Right lobe of liver (tissue), 6 donors: Measurements from ENCODE around the gene DRC1. TPM values are rescaled to one million over a fixed set of nuclear protein-coding genes. Genes with fewer than 3 reads are reported as not detected.

Experiments
- ATAC-seq, 4 donors: fragments of 200-7000 bp; cut with Tn5 transposase; one replicate each; pipeline ENCODE4 v1.9.1; 2020; ENCODE audit warnings: mild to moderate bottlenecking in 4 of 4, moderate library complexity in 4 of 4
- DNase-seq, 3 donors: peaks; one replicate each; pipeline ENCODE4 v3.0.0-alpha.2; 2020
- H3K27ac ChIP-seq, 3 donors: fragments of 200-600 bp; one replicate each; pipeline ENCODE4 v1.8.0; 2022
- H3K27me3 ChIP-seq, 2 donors: fragments of 200-600 bp; one replicate each; pipeline ENCODE4 v1.8.0; 2022
- H3K36me3 ChIP-seq, 4 donors: fragments of 200-600 bp; sonication (generic) in 1 of 4; one replicate each; pipeline versions ENCODE4 v1.5.1 to v1.8.0; 2017 to 2022; ENCODE audit warnings: control low read depth in 1 of 4
- H3K4me1 ChIP-seq, 4 donors: fragments of 200-600 bp; sonication (generic) in 1 of 4; one replicate each; pipeline versions ENCODE4 v1.5.1 to v1.8.0; 2017 to 2022; ENCODE audit warnings: control low read depth in 1 of 4
- H3K4me3 ChIP-seq, 3 donors: fragments of 200-600 bp; one replicate each; pipeline ENCODE4 v1.8.0; 2022
- H3K9me3 ChIP-seq, 4 donors: fragments of 200-600 bp; sonication (generic) in 1 of 4; one replicate each; pipeline versions ENCODE4 v1.5.1 to v1.8.0; 2017 to 2022; ENCODE audit warnings: control low read depth in 1 of 4
- POLR2A ChIP-seq: fragments of 450-650 bp; IDR thresholded peaks from one replicate; pipeline ENCODE4 v1.6.1; 2017; ENCODE audit warnings: antibody characterized with exemption, mild to moderate bottlenecking
- WGBS: methylation state at CpG from one replicate; pipeline ENCODE4 v1.1.6; 2018; ENCODE audit warnings: low coverage, low lambda C conversion rate; ENCODE audit not compliant: insufficient coverage; ENCODE audit errors: missing lambda C conversion rate; 5-methylcytosine and 5-hydroxymethylcytosine counted together
- intact Hi-C, 2 donors: fragments of 100-400 bp; cut with DNase I; formaldehyde crosslinking; loops; one replicate each; pipeline versions ENCODE4 v1.11.2 to v1.14.1; 2022
- total RNA-seq, 6 experiments: library from RNA; depleted of rRNA in 2 of 6; stranded (reverse); fragments of >200 nt in 2 of 6; fragmentation: NEBNext Ultra II Directional in 3 of 6; extraction: Animal tissue kit (Norgen Biotek cat#: 25700) in 3 of 6; gene quantifications; one replicate each; pipeline versions ENCODE4 v1.1.0 to v1.2.4, GENCODE V29; 2016 to 2023
- TF ChIP-seq, protein P1 (sequence below), 4 donors: fragments of 200-600 bp in 3 of 4; fragments of 450-650 bp in 1 of 4; IDR thresholded peaks; one replicate each; pipeline versions ENCODE4 v1.5.1 to v1.8.0; 2016 to 2022; ENCODE audit warnings: antibody characterized with exemption in 4 of 4, mild to moderate bottlenecking in 2 of 4
- donor health status: DM: no; HTN: yes; CAD: no.
- donor health status: DM: no; HTN: no; CAD: no.
- donor health status: DM: no; HTN: no; CAD: no.
- donor health status: DM: no; HTN: yes; CAD: no.
- donor health status: DM: no; HTN: yes; CAD: no.

DRC1 gene
- total RNA-seq, 6 experiments from 2014 or later = 0.31 TPM; not detected in 4

DNA sequence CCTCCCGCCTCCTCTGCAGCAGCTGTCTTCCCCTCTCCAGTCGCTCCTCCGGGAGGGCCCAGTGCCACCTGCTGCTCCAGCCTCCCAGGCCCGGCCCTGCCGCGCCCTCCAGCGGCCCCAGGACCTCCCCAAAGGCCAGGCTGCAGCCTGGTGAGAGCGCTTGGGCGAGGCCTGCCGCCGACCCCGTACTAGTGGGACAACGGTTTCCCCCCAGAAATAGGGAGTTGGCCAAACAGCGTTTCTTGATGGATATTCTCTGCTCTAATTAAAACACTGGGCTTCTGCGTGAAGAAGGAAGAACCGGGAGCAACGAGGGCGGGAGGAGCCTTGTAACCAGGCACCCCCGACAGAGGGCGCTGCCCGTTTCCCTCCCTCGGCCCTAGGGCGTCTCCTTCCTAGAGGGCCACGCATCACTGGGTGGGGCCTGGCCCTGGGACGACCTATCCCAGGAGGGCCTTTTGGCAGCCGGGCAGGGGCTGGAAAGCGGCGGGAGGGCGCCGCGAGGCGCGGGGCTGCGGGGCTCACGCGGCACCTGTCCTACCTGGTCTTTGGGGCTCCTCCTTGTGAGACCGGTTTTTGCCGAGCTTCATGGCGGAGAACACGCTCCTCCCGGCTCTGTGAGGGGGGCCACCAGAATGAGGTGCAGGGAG is 101.6 kb downstream of the DRC1 start:
- peak; percentile 62 to 73 (median 67) for DNase-seq
- no peaks in the 10 kb centered on the region for H3K9me3 ChIP-seq
- no peak for TF ChIP-seq POLR2A
- TF ChIP-seq, protein P1, sequence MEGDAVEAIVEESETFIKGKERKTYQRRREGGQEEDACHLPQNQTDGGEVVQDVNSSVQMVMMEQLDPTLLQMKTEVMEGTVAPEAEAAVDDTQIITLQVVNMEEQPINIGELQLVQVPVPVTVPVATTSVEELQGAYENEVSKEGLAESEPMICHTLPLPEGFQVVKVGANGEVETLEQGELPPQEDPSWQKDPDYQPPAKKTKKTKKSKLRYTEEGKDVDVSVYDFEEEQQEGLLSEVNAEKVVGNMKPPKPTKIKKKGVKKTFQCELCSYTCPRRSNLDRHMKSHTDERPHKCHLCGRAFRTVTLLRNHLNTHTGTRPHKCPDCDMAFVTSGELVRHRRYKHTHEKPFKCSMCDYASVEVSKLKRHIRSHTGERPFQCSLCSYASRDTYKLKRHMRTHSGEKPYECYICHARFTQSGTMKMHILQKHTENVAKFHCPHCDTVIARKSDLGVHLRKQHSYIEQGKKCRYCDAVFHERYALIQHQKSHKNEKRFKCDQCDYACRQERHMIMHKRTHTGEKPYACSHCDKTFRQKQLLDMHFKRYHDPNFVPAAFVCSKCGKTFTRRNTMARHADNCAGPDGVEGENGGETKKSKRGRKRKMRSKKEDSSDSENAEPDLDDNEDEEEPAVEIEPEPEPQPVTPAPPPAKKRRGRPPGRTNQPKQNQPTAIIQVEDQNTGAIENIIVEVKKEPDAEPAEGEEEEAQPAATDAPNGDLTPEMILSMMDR (IDR thresholded peaks at IDR 0.05) = peak; percentile 68 to 82 (median 74)
- H3K27me3 ChIP-seq = no peaks in the 10 kb centered on the region
- H3K27ac ChIP-seq = no peak overlapping the region
- H3K4me3 ChIP-seq = peak overlapping the region in 2 of 3 donors; percentile 18 to 21
- ATAC-seq = peak; percentile 81 to 94 (median 86)
- 7% methylated on average over 30 of the region's 41 CpGs for WGBS
- H3K36me3 ChIP-seq = no peaks in the 10 kb centered on the region
- intact Hi-C loops = no loop called here
- peaks cover 0 to 6% (median 0%) of the 10 kb centered on the region in 4 donors for H3K4me1 ChIP-seq

DNA sequence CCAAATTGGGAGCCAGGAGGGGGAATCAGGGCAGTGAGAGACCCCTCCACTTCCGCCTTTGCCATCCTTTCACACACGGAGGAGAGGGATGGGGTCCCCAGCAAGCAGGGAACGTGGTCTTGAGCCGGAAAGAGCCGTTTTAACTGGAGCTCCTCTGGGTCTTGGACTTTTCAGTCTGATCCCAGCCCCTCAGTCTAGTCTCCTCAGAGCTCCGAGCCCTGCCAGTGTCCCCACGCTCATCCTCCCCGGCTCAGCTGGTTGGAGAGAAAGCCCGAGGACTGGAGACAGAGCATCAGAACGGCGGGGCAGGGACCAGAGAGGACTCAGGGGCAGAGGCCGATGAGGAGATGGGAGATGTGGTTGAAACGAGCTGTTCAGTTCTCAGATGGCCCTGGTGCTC is 102.3 kb downstream of the DRC1 start:
- Histone ChIP-seq H3K9me3 (no peaks in the 10 kb centered on the region), H3K27me3 (no peaks in the 10 kb centered on the region), H3K4me3 (no peak overlapping the region), H3K4me1 (peaks cover 0 to 6% (median 0%) of the 10 kb centered on the region in 4 donors), H3K27ac (no peak overlapping the region), H3K36me3 (no peaks in the 10 kb centered on the region)
- TF ChIP-seq, protein P1 (IDR thresholded peaks at IDR 0.05) = no peak
- no peak for TF ChIP-seq POLR2A
- ATAC-seq (no peak), DNase-seq (no peak)
- WGBS = 37% methylated on average over 5 of the region's 13 CpGs
- intact Hi-C loops = no loop called here

DNA sequence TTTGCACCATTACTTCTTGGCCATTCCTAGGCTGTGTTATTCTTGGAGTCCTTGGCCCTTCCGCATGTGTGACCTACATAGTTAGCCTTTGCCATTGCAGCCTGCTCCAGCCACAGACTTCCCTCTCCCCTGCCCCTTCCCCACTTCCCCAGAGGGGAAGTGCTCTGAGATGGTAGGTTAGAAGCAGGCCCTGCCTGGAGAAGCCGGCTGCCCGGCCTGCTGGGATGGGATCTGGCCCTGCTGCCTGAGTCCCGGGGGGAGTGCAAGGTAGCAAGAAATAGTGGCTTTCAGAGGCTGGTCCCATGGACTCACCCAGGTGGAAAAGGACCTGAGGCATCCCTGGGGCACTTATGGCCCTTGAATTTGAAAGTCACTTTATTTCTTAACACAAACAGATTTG is 104.6 kb downstream of the DRC1 start:
- DNase-seq (no peak), ATAC-seq (no peak)
- Histone ChIP-seq H3K4me1 (peaks cover 0 to 6% (median 0%) of the 10 kb centered on the region in 4 donors), H3K4me3 (no peak overlapping the region), H3K27ac (no peak overlapping the region), H3K36me3 (no peaks in the 10 kb centered on the region), H3K27me3 (no peaks in the 10 kb centered on the region), H3K9me3 (no peaks in the 10 kb centered on the region)
- WGBS = 75% methylated on average over 4 of the region's 4 CpGs
- TF ChIP-seq, protein P1 (IDR thresholded peaks at IDR 0.05) = no peak
- TF ChIP-seq POLR2A = no peak
- intact Hi-C loops = no loop called here

Other genes starting within 250 kb of the DRC1 start
- gene GAREM2, start 228.8 kb upstream of the DRC1 start, total RNA-seq = under 1 TPM in 5 of 6 experiments, not detected in 1; 0.11 to 0.34 (median 0.20) TPM
- gene HADHA, start 157.3 kb upstream of the DRC1 start, total RNA-seq = 100 to 1,000 TPM; 115 to 246 (median 160) TPM
- 100 to 1,000 TPM; 129 to 295 (median 219) TPM for gene HADHB, start 157.0 kb upstream of the DRC1 start, total RNA-seq
- gene SELENOI, start 55.8 kb upstream of the DRC1 start, total RNA-seq = 10 to 100 TPM; 24.1 to 39.1 (median 33.7) TPM
- gene ADGRF3, start 55.1 kb upstream of the DRC1 start, total RNA-seq = under 1 TPM in 3 of 6 experiments, not detected in 3; 0.07 to 0.51 (median 0.15) TPM
- under 1 TPM in 2 of 6 experiments, not detected in 4; 0.06 to 0.12 TPM for gene OTOF, start 76.2 kb downstream of the DRC1 start, total RNA-seq
- not detected for gene CIB4, start 239.4 kb downstream of the DRC1 start, total RNA-seq